GM12865 (cell line): Measurements from ENCODE around the gene MSH3.
"Not testable (repeated sequence)": the region's sequence is repeated elsewhere in the genome, so short reads cannot be mapped to it uniquely, and the experiment has no call there.

Experiments
- DNase-seq: peaks from one replicate; pipeline ENCODE4 v3.0.0; 2010; ENCODE audit warnings: low read depth
- H3K4me3 ChIP-seq: 2 replicates; pipeline ENCODE4 v1.5.1; 2011; ENCODE audit warnings: mild to moderate bottlenecking, low read depth, low read length, control low read depth
- CTCF ChIP-seq: IDR thresholded peaks from 2 replicates; pipeline ENCODE4 v1.5.1; 2011; ENCODE audit warnings: low read length, control low read depth, low read depth, inconsistent platforms; ENCODE audit not compliant: insufficient read depth; ENCODE audit errors: missing control alignments

MSH3 gene

GRCh38 chr5:80825786-80826460, 171.5 kb downstream of the MSH3 start:
- TF ChIP-seq CTCF, result no peak
- DNase-seq, result no peak
- H3K4me3 ChIP-seq, result no peak overlapping the region

GRCh38 chr5:80834710-80835109, 180.3 kb downstream of the MSH3 start:
- peak; percentile 16 for DNase-seq
- no peak for TF ChIP-seq CTCF
- H3K4me3 ChIP-seq, result no peak overlapping the region

GRCh38 chr5:80835128-80835527, 180.7 kb downstream of the MSH3 start:
- no peak for DNase-seq
- TF ChIP-seq CTCF, result no peak
- H3K4me3 ChIP-seq, result no peak overlapping the region

- no peak for TF ChIP-seq CTCF
- peak; percentile 85 for DNase-seq
Measured at GRCh38 chr5:80837679-80838078, 183.2 kb downstream of the MSH3 start.

GRCh38 chr5:80841026-80841797, 186.8 kb downstream of the MSH3 start:
- not testable (repeated sequence) for DNase-seq

More at GRCh38 chr5:80837679-80838078, 183.2 kb downstream of the MSH3 start:
- H3K4me3 ChIP-seq, result no peak overlapping the region

GRCh38 chr5:80846422-80846821, 192.0 kb downstream of the MSH3 start:
- not testable (repeated sequence) for H3K4me3 ChIP-seq

More at GRCh38 chr5:80841026-80841797, 186.8 kb downstream of the MSH3 start:
- not testable (repeated sequence) for H3K4me3 ChIP-seq

GRCh38 chr5:80850168-80850567, 195.7 kb downstream of the MSH3 start:
- DNase-seq, H3K4me3 ChIP-seq: not testable (repeated sequence)

More at GRCh38 chr5:80846422-80846821, 192.0 kb downstream of the MSH3 start:
- not testable (repeated sequence) for DNase-seq

GRCh38 chr5:80852331-80853245, 198.1 kb downstream of the MSH3 start:
- TF ChIP-seq CTCF, result no peak

More at GRCh38 chr5:80852331-80853245, 198.1 kb downstream of the MSH3 start:
- no peak for DNase-seq
- no peak overlapping the region for H3K4me3 ChIP-seq
